ENCODE results near the gene TPGS2.

Gene TPGS2

DNA sequence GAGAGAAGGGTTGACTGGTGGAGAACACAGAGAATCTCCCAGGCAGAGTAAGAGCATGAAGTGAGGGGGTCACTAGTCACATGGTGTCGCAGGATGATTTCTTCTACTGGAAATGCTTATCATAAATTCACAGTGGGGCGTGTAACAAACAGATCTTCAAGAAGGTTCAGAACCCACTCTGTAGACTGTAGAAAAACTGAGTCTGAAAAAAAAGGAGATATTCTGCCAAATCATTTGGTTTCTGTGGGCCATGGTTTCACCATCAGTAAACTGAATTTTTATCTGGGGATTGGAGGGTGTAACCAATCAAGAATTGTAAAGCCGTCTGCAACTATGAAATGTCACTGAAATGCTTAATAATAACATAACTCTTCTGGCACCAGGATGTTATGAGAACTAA is 15.0 kb downstream of the TPGS2 start:
- Histone ChIP-seq H3K9me3 (ENCODE audit: control insufficient read depth, low read length) (no peaks in the 10 kb centered on the region), H2AFZ (ENCODE audit: low read depth, low read length) (no peak overlapping the region), H3K27ac (ENCODE audit: low read length, poor library complexity, severe bottlenecking) (no peak overlapping the region), H3K79me1 (replicated peaks; ENCODE audit: low read length, poor library complexity, severe bottlenecking) (peaks cover 22% of the 10 kb centered on the region), H2BK12ac (ENCODE audit: low read length in 2 of 2) (no peak overlapping the region), H3K36me3 (ENCODE audit: control insufficient read depth in 1 of 2, insufficient read depth in 2 of 2, low read depth in 1 of 2, low read length in 2 of 2) (peaks cover 19 to 53% of the 10 kb centered on the region in 2 experiments), H3K23ac (ENCODE audit: low read length in 2 of 2) (no peak overlapping the region), H3K18ac (ENCODE audit: low read depth in 1 of 2, low read length in 2 of 2) (no peak overlapping the region), H3K14ac (ENCODE audit: low read length in 2 of 2) (no peak overlapping the region), H3K4me1 (ENCODE audit: control insufficient read depth, insufficient read depth, low read depth, low read length) (peaks cover 2% of the 10 kb centered on the region), H3K4ac (ENCODE audit: low read depth in 1 of 2, low read length in 2 of 2) (no peak overlapping the region), H2BK15ac (ENCODE audit: low read depth, poor library complexity, severe bottlenecking) (no peak overlapping the region), H3K9ac (ENCODE audit: low read length) (no peak overlapping the region), H3K4me2 (ENCODE audit: low read length, poor library complexity, severe bottlenecking) (no peak overlapping the region), H3K4me3 (ENCODE audit: insufficient read depth in 1 of 2, low read depth in 1 of 2, low read length in 2 of 2) (no peak overlapping the region), H3K27me3 (ENCODE audit: control insufficient read depth in 1 of 2, insufficient read depth in 1 of 2, low read length in 2 of 2) (no peaks in the 10 kb centered on the region), H2AK5ac (ENCODE audit: low read length, severe bottlenecking) (no peak overlapping the region), H2BK5ac (ENCODE audit: low read depth, low read length, poor library complexity, severe bottlenecking) (no peak overlapping the region), H4K91ac (ENCODE audit: low read length) (no peak overlapping the region), H4K8ac (ENCODE audit: low read length) (no peak overlapping the region), H2BK120ac (ENCODE audit: low read depth, low read length) (no peak overlapping the region)
- no peak for DNase-seq
- 97% methylated on average over 2 of the region's 3 CpGs for WGBS

GRCh38 chr18:36813101-36813775 is 15.6 kb downstream of the TPGS2 start:
- peaks cover 19 to 47% of the 10 kb centered on the region in 2 experiments for H3K36me3 ChIP-seq (ENCODE audit: control insufficient read depth in 1 of 2, insufficient read depth in 2 of 2, low read depth in 1 of 2, low read length in 2 of 2)
- WGBS = 90% methylated on average over 3 of the region's 4 CpGs
- H3K27ac ChIP-seq (ENCODE audit: low read length, poor library complexity, severe bottlenecking) = no peak overlapping the region
- no peak overlapping the region for H3K4me2 ChIP-seq (ENCODE audit: low read length, poor library complexity, severe bottlenecking)
- no peak overlapping the region for H2AFZ ChIP-seq (ENCODE audit: low read depth, low read length)
- H3K4ac ChIP-seq (ENCODE audit: low read depth in 1 of 2, low read length in 2 of 2) = no peak overlapping the region
- H2BK120ac ChIP-seq (ENCODE audit: low read depth, low read length) = no peak overlapping the region
- H3K14ac ChIP-seq (ENCODE audit: low read length in 2 of 2) = no peak overlapping the region
- H3K9me3 ChIP-seq (ENCODE audit: control insufficient read depth, low read length) = no peaks in the 10 kb centered on the region
- no peak overlapping the region for H4K8ac ChIP-seq (ENCODE audit: low read length)
- H3K23ac ChIP-seq (ENCODE audit: low read length in 2 of 2) = no peak overlapping the region
- H2BK15ac ChIP-seq (ENCODE audit: low read depth, poor library complexity, severe bottlenecking) = no peak overlapping the region
- H3K9ac ChIP-seq (ENCODE audit: low read length) = peak overlapping the region; percentile 7
- H2BK5ac ChIP-seq (ENCODE audit: low read depth, low read length, poor library complexity, severe bottlenecking) = no peak overlapping the region
- H3K4me3 ChIP-seq (ENCODE audit: insufficient read depth in 1 of 2, low read depth in 1 of 2, low read length in 2 of 2) = no peak overlapping the region
- H3K27me3 ChIP-seq (ENCODE audit: control insufficient read depth in 1 of 2, insufficient read depth in 1 of 2, low read length in 2 of 2) = no peaks in the 10 kb centered on the region
- H2BK12ac ChIP-seq (ENCODE audit: low read length in 2 of 2) = no peak overlapping the region
- peaks cover 2% of the 10 kb centered on the region for H3K4me1 ChIP-seq (ENCODE audit: control insufficient read depth, insufficient read depth, low read depth, low read length)
- peaks cover 21% of the 10 kb centered on the region for H3K79me1 ChIP-seq (replicated peaks; ENCODE audit: low read length, poor library complexity, severe bottlenecking)
- H4K91ac ChIP-seq (ENCODE audit: low read length) = no peak overlapping the region
- no peak overlapping the region for H2AK5ac ChIP-seq (ENCODE audit: low read length, severe bottlenecking)
- DNase-seq = no peak
- no peak overlapping the region for H3K18ac ChIP-seq (ENCODE audit: low read depth in 1 of 2, low read length in 2 of 2)

DNA sequence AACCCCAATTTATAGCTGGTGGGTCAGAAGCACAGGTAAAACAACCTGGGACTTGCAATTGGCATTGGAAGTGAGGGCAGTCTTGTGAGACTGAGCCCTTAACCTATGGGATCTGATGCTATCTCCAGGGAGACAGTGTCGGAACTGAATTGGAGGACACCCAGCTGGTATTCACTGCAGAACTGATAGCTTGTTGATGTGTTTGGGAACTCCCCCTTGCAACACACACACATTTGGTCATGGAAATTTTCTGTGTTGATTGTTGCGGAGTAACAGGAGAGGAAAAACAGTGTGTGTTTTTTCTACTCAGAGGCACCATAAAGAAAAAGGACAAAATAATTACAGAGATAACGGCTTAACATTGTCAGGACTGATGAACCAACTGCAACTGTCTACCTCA is 16.1 kb downstream of the TPGS2 start:
- 94% methylated on average over 1 of the region's 3 CpGs for WGBS
- H4K91ac ChIP-seq (ENCODE audit: low read length) = no peak overlapping the region
- peak; percentile 79 for DNase-seq
- peaks cover 24 to 43% of the 10 kb centered on the region in 2 experiments for H3K36me3 ChIP-seq (ENCODE audit: control insufficient read depth in 1 of 2, insufficient read depth in 2 of 2, low read depth in 1 of 2, low read length in 2 of 2)
- no peak overlapping the region for H3K4me3 ChIP-seq (ENCODE audit: insufficient read depth in 1 of 2, low read depth in 1 of 2, low read length in 2 of 2)
- H3K14ac ChIP-seq (ENCODE audit: low read length in 2 of 2) = no peak overlapping the region
- H2BK15ac ChIP-seq (ENCODE audit: low read depth, poor library complexity, severe bottlenecking) = no peak overlapping the region
- H3K4ac ChIP-seq (ENCODE audit: low read depth in 1 of 2, low read length in 2 of 2) = no peak overlapping the region
- no peak overlapping the region for H2BK120ac ChIP-seq (ENCODE audit: low read depth, low read length)
- no peak overlapping the region for H2BK12ac ChIP-seq (ENCODE audit: low read length in 2 of 2)
- H3K4me1 ChIP-seq (ENCODE audit: control insufficient read depth, insufficient read depth, low read depth, low read length) = peaks cover 2% of the 10 kb centered on the region
- no peak overlapping the region for H3K4me2 ChIP-seq (ENCODE audit: low read length, poor library complexity, severe bottlenecking)
- H3K79me1 ChIP-seq (replicated peaks; ENCODE audit: low read length, poor library complexity, severe bottlenecking) = peaks cover 25% of the 10 kb centered on the region
- no peak overlapping the region for H4K8ac ChIP-seq (ENCODE audit: low read length)
- no peaks in the 10 kb centered on the region for H3K9me3 ChIP-seq (ENCODE audit: control insufficient read depth, low read length)
- H3K27me3 ChIP-seq (ENCODE audit: control insufficient read depth in 1 of 2, insufficient read depth in 1 of 2, low read length in 2 of 2) = no peaks in the 10 kb centered on the region
- no peak overlapping the region for H3K23ac ChIP-seq (ENCODE audit: low read length in 2 of 2)
- no peak overlapping the region for H2AFZ ChIP-seq (ENCODE audit: low read depth, low read length)
- H3K27ac ChIP-seq (ENCODE audit: low read length, poor library complexity, severe bottlenecking) = no peak overlapping the region
- H3K18ac ChIP-seq (ENCODE audit: low read depth in 1 of 2, low read length in 2 of 2) = no peak overlapping the region
- H2BK5ac ChIP-seq (ENCODE audit: low read depth, low read length, poor library complexity, severe bottlenecking) = no peak overlapping the region
- H2AK5ac ChIP-seq (ENCODE audit: low read length, severe bottlenecking) = no peak overlapping the region
- H3K9ac ChIP-seq (ENCODE audit: low read length) = peak overlapping the region; percentile 7

- Histone ChIP-seq H3K4me1 (ENCODE audit: control insufficient read depth, insufficient read depth, low read depth, low read length) (peaks cover 2% of the 10 kb centered on the region), H2BK15ac (ENCODE audit: low read depth, poor library complexity, severe bottlenecking) (no peak overlapping the region), H3K4me3 (ENCODE audit: insufficient read depth in 1 of 2, low read depth in 1 of 2, low read length in 2 of 2) (peak overlapping the region in 1 of 2 experiments; percentile 2), H3K4ac (ENCODE audit: low read depth in 1 of 2, low read length in 2 of 2) (no peak overlapping the region), H3K18ac (ENCODE audit: low read depth in 1 of 2, low read length in 2 of 2) (no peak overlapping the region), H2BK120ac (ENCODE audit: low read depth, low read length) (no peak overlapping the region), H3K9me3 (ENCODE audit: control insufficient read depth, low read length) (no peaks in the 10 kb centered on the region), H3K79me1 (replicated peaks; ENCODE audit: low read length, poor library complexity, severe bottlenecking) (peaks cover 23% of the 10 kb centered on the region), H2BK5ac (ENCODE audit: low read depth, low read length, poor library complexity, severe bottlenecking) (no peak overlapping the region), H3K23ac (ENCODE audit: low read length in 2 of 2) (no peak overlapping the region), H2AK5ac (ENCODE audit: low read length, severe bottlenecking) (no peak overlapping the region), H4K91ac (ENCODE audit: low read length) (no peak overlapping the region), H3K4me2 (ENCODE audit: low read length, poor library complexity, severe bottlenecking) (no peak overlapping the region), H2AFZ (ENCODE audit: low read depth, low read length) (no peak overlapping the region), H3K27ac (ENCODE audit: low read length, poor library complexity, severe bottlenecking) (no peak overlapping the region), H3K9ac (ENCODE audit: low read length) (no peak overlapping the region), H4K8ac (ENCODE audit: low read length) (no peak overlapping the region), H2BK12ac (ENCODE audit: low read length in 2 of 2) (no peak overlapping the region), H3K36me3 (ENCODE audit: control insufficient read depth in 1 of 2, insufficient read depth in 2 of 2, low read depth in 1 of 2, low read length in 2 of 2) (peaks cover 22 to 43% of the 10 kb centered on the region in 2 experiments), H3K27me3 (ENCODE audit: control insufficient read depth in 1 of 2, insufficient read depth in 1 of 2, low read length in 2 of 2) (no peaks in the 10 kb centered on the region), H3K14ac (ENCODE audit: low read length in 2 of 2) (no peak overlapping the region)
- no peak for DNase-seq
These were observed 16.8 kb downstream of the TPGS2 start for GRCh38 chr18:36811955-36812354.
